K562 treated with DMSO at 1 percent for 4 hours (cell line): Measurements from ENCODE around the gene UGT1A1. TPM values are rescaled to one million over a fixed set of nuclear protein-coding genes. Genes with fewer than 3 reads are reported as not detected.

Experiments
- total RNA-seq: library from RNA; unstranded; fragments of 300-600 nt; gene quantifications from 2 replicates; pipeline ENCODE4 v1.2.3, GENCODE V29; 2022; ENCODE audit not compliant: insufficient read depth

The UGT1A1 gene
- not detected in 2 replicates for total RNA-seq

GRCh38 chr2:233760043-233760442 lies at the start of gene UGT1A1:
TSS of gene UGT1A1 (plus strand) at chr2:233760270. CDS start at chr2:233760288, 18 bp downstream.

DNA sequence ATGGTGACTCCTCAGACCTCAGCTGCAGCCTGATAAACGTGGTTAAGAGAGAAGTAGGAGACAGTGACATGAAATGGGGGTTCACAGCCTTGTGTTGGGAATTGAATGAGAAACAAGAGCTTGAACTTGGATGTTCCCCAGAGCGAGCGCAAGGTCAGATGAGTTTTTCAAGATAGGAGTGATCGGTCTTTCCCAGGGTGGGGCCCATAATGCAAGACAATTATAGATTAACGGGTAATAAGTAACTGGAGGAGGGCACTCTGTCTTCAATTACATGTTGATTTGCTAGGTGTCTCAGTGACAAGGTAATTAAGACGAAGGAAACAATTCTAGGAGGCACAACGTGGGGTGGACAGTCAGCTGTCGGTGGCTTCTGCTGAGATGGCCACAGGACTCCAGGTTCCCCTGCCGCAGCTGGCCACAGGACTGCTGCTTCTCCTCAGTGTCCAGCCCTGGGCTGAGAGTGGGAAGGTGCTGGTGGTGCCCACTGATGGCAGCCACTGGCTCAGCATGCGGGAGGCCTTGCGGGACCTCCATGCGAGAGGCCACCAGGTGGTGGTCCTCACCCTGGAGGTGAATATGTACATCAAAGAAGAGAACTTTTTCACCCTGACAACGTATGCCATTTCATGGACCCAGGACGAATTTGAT lies 47.3 kb upstream of the UGT1A1 start, which contains the start of gene UGT1A5:
TSS of gene UGT1A5 (plus strand) at position 297 of the 651 bp plus-strand sequence. CDS start at position 382, 85 bp downstream.

DNA sequence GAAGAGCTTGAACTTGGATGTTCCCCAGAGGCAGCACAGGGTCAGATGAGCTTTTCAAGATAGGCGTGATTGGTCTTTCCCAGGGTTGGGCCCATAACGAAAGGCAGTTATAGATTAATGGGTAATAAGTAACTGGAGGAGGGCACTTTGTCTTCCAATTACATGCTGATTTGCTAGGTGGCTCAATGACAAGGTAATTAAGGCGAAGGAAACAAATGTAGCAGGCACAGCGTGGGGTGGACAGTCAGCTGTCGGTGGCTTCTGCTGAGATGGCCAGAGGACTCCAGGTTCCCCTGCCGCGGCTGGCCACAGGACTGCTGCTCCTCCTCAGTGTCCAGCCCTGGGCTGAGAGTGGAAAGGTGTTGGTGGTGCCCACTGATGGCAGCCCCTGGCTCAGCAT lies 41.5 kb upstream of the UGT1A1 start, which contains the start of gene UGT1A4:
TSS of gene UGT1A4 (plus strand) at position 185 of the 400 bp plus-strand sequence. CDS start at position 270, 85 bp downstream.

DNA sequence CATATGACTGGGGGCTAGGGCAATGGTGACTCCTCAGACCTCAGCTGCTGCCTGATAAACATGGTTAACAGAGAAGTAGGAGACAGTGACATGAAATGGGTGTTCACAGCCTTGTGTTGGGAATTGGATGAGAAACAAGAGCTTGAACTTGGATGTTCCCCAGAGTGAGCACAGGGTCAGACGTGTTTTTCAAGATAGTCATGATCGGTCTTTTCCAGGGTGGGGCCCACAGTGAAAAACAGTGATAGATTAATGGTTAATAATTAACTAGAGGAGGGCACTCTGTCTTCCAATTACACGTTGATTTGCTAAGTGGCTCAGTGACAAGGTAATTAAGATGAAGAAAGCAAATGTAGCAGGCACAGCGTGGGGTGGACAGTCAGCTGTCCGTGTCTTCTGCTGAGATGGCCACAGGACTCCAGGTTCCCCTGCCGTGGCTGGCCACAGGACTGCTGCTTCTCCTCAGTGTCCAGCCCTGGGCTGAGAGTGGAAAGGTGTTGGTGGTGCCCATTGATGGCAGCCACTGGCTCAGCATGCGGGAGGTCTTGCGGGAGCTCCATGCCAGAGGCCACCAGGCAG lies 31.3 kb upstream of the UGT1A1 start, which contains the start of gene UGT1A3:
TSS of gene UGT1A3 (plus strand) at position 320 of the 579 bp plus-strand sequence. CDS start at position 405, 85 bp downstream.

DNA sequence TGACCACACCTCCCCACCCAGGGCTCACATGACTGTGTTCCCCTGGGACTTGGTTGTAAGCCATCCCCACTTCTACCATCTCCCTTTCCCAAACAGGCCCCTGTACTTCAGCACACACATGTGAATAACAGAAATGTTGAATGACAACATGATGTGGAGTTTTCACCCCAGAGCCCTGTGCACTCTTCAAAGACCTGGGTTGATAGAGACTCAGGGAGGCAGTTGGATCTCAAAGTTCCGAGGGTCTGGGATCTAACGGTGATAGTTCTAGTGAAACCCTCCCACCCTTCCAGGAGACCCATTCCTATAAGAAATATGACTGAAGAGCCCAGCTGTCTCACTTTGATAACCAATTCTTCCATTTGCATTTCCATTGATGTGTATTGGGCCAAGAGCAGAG lies 18.0 kb downstream of the UGT1A1 start, which contains the start of gene MROH2A:
TSS of gene MROH2A (plus strand) at position 301 of the 400 bp plus-strand sequence. CDS start 1,029 bp downstream, outside the sequence.

Other genes starting within 250 kb of the UGT1A1 start
- 10.1 and 10.3 TPM in 2 replicates for gene USP40, start 193.5 kb upstream of the UGT1A1 start, total RNA-seq
- gene UGT1A8, start 142.6 kb upstream of the UGT1A1 start, total RNA-seq: not detected in 2 replicates
- not detected in 2 replicates for gene UGT1A10, start 123.8 kb upstream of the UGT1A1 start, total RNA-seq
- not detected in 2 replicates for gene UGT1A9, start 88.4 kb upstream of the UGT1A1 start, total RNA-seq
- gene UGT1A7, start 78.4 kb upstream of the UGT1A1 start, total RNA-seq: not detected in 2 replicates
- not detected in 2 replicates for gene UGT1A6, start 67.4 kb upstream of the UGT1A1 start, total RNA-seq
- not detected in 2 replicates for gene UGT1A5, start 47.4 kb upstream of the UGT1A1 start, total RNA-seq
- gene UGT1A4, start 41.5 kb upstream of the UGT1A1 start, total RNA-seq: not detected in 2 replicates
- gene UGT1A3, start 31.2 kb upstream of the UGT1A1 start, total RNA-seq: not detected in 2 replicates
- not detected in 2 replicates for gene MROH2A, start 18.1 kb downstream of the UGT1A1 start, total RNA-seq
- gene HJURP, start 94.3 kb downstream of the UGT1A1 start, total RNA-seq: 18.1 and 25.3 TPM in 2 replicates
- not detected in 2 replicates for gene TRPM8, start 157.1 kb downstream of the UGT1A1 start, total RNA-seq